HCT116 (cell line): ENCODE measurements around the gene NIFK. TPM values are rescaled to one million over a fixed set of nuclear protein-coding genes. Genes with fewer than 3 reads are reported as not detected.
"Not testable (repeated sequence)": the region's sequence is repeated elsewhere in the genome, so short reads cannot be mapped to it uniquely, and the experiment has no call there.

Source experiments
- ATAC-seq: fragments of 200-7000 bp; cut with Tn5 transposase; 2 replicates; pipeline ENCODE4 v1.9.1; 2020; ENCODE audit warnings: mild to moderate bottlenecking, moderate library complexity
- BruUV-seq: library from RNA; stranded (reverse); fragments of 400-500 nt; replicated peaks from 2 replicates; lab custom pipeline; 2021; lab: Mats Ljungman, UMichigan
- CTCF ChIA-PET: fragments of 300-600 bp; sonication (Branson Sonifier 250); formaldehyde crosslinking; loops from one replicate; lab custom pipeline; 2021; ENCODE audit warnings: antibody characterized with exemption; lab: Charles Lee
- POLR2A ChIA-PET: fragments of 300-600, 350-600 bp; sonication (Branson Sonifier 250); formaldehyde crosslinking; loops from one replicate; lab custom pipeline; 2021; ENCODE audit warnings: antibody characterized with exemption; lab: Charles Lee
- RAD21 ChIA-PET, 2 experiments: fragments of 300-600 bp; sonication (Branson Sonifier 250); formaldehyde crosslinking; loops; one replicate each; lab custom pipeline; 2023; ENCODE audit warnings: low total read pairs in 2 of 2; ENCODE audit not compliant: uncharacterized antibody in 2 of 2, unreplicated experiment in 2 of 2, low non-redundant PET in 1 of 2; lab: Charles Lee
- DNase-seq: peaks from one replicate; pipeline ENCODE4 v3.0.0-alpha.2; 2010; ENCODE audit warnings: low read depth, low spot score
- H2AFZ ChIP-seq: fragments of 200-600 bp; shearing (Covaris generic), sonication (generic); 2 replicates; pipeline ENCODE4 v1.6.1; 2017; ENCODE audit warnings: low read depth, mixed run types, mixed read lengths, antibody characterized with exemption, low read length; ENCODE audit not compliant: poor library complexity, severe bottlenecking
- H3K27ac ChIP-seq: 2 replicates; pipeline ENCODE4 v1.5.1; 2012; ENCODE audit warnings: low read depth, low read length
- H3K27me3 ChIP-seq: fragments of 200-600 bp; sonication (generic); 2 replicates; pipeline ENCODE4 v1.6.1; 2016; ENCODE audit warnings: mixed run types, low read length, mixed read lengths; ENCODE audit not compliant: insufficient read depth
- H3K36me3 ChIP-seq, 2 experiments: fragments of 200-500 bp in 1 of 2; fragments of 200-600 bp in 1 of 2; sonication (Bioruptor generic) in 1 of 2; sonication (generic) in 1 of 2; 2 replicates each; pipeline versions ENCODE4 v1.5.1 to v1.6.1; 2014 to 2016; ENCODE audit warnings: low read length in 2 of 2, inconsistent platforms in 1 of 2, mixed read lengths in 1 of 2, mixed run types in 1 of 2; ENCODE audit not compliant: insufficient read depth in 2 of 2, control insufficient read depth in 1 of 2
- H3K4me1 ChIP-seq, 2 experiments: fragments of 200-600 bp in 1 of 2; sonication (generic) in 1 of 2; 2 replicates each; pipeline versions ENCODE4 v1.5.1 to v1.6.1; 2012 to 2017; ENCODE audit warnings: low read length in 2 of 2, inconsistent platforms in 1 of 2, mild to moderate bottlenecking in 1 of 2, mixed read lengths in 1 of 2, mixed run types in 1 of 2, moderate library complexity in 1 of 2; ENCODE audit not compliant: insufficient read depth in 2 of 2, control insufficient read depth in 1 of 2
- H3K4me2 ChIP-seq: fragments of 200-600 bp; sonication (generic); 2 replicates; pipeline ENCODE4 v1.6.1; 2017; ENCODE audit warnings: mixed run types, low read length, mixed read lengths
- H3K4me3 ChIP-seq, 2 experiments: fragments of 200-600 bp in 1 of 2; sonication (generic) in 1 of 2; replicated peaks in 1 of 2; 2 replicates each; pipeline ENCODE4 v1.5.1; 2011 to 2016; ENCODE audit warnings: low read length in 2 of 2, control low read depth in 1 of 2, low read depth in 1 of 2, mild to moderate bottlenecking in 1 of 2, mixed read lengths in 1 of 2, mixed run types in 1 of 2
- H3K79me2 ChIP-seq: fragments of 200-600 bp; sonication (generic); 2 replicates; pipeline ENCODE4 v1.6.1; 2017; ENCODE audit warnings: mild to moderate bottlenecking, mixed run types, low read length, moderate library complexity, mixed read lengths; ENCODE audit not compliant: insufficient read depth
- H3K9ac ChIP-seq: fragments of 200-600 bp; sonication (generic); 2 replicates; pipeline ENCODE4 v1.6.1; 2016; ENCODE audit warnings: low read length, mixed read lengths
- H3K9me2 ChIP-seq: fragments of 200-600 bp; sonication (generic), shearing (Covaris generic); 2 replicates; pipeline ENCODE4 v1.6.1; 2017; ENCODE audit warnings: mixed run types, mild to moderate bottlenecking, moderate library complexity; ENCODE audit not compliant: insufficient read depth
- H3K9me3 ChIP-seq, 2 experiments: fragments of 200-500 bp in 1 of 2; fragments of 200-600 bp in 1 of 2; sonication (Bioruptor generic) in 1 of 2; sonication (generic) in 1 of 2; 2 replicates each; pipeline ENCODE4 v1.6.1; 2014 to 2017; ENCODE audit warnings: low read length in 2 of 2, mixed read lengths in 2 of 2, inconsistent platforms in 1 of 2, low read depth in 1 of 2, mild to moderate bottlenecking in 1 of 2, mixed run types in 1 of 2, moderate library complexity in 1 of 2; ENCODE audit not compliant: control insufficient read depth in 1 of 2, insufficient read depth in 1 of 2
- H4K20me1 ChIP-seq: fragments of 200-600 bp; sonication (generic), shearing (Covaris generic); 2 replicates; pipeline ENCODE4 v1.6.1; 2017; ENCODE audit warnings: mixed run types, mild to moderate bottlenecking, moderate library complexity; ENCODE audit not compliant: insufficient read depth
- ATF3 ChIP-seq: IDR thresholded peaks from 2 replicates; pipeline ENCODE4 v1.6.1; 2012
- CBX3 ChIP-seq: IDR thresholded peaks from 2 replicates; pipeline ENCODE4 v1.6.1; 2012; ENCODE audit warnings: low read depth
- EZH2 ChIP-seq: fragments of 200-600 bp; sonication (generic); IDR thresholded peaks from 2 replicates; pipeline ENCODE4 v1.6.1; 2017; ENCODE audit warnings: antibody characterized with exemption, mixed run types
- EZH2phosphoT487 ChIP-seq: fragments of 200-600 bp; IDR thresholded peaks from 2 replicates; pipeline ENCODE4 v1.6.1; 2018; ENCODE audit warnings: antibody characterized with exemption, borderline replicate concordance
- RAD21 ChIP-seq: IDR thresholded peaks from 2 replicates; pipeline ENCODE4 v1.6.1; 2012; ENCODE audit warnings: low read depth, mild to moderate bottlenecking
- SRF ChIP-seq: IDR thresholded peaks from 2 replicates; pipeline ENCODE4 v1.6.1; 2012; ENCODE audit warnings: low read depth
- intact Hi-C: fragments of 100-400 bp; cut with micrococcal nuclease; formaldehyde crosslinking; loops from 2 replicates; pipeline ENCODE4 v1.10.0; 2022
- total RNA-seq: library from RNA; stranded (reverse); gene quantifications from one replicate; pipeline ENCODE4 v1.2.1, GENCODE V29; 2021; ENCODE audit not compliant: unreplicated experiment
- TF ChIP-seq, protein P1 (sequence below): IDR thresholded peaks from 2 replicates; pipeline ENCODE4 v1.6.1; 2011; ENCODE audit warnings: mild to moderate bottlenecking, low read length, moderate library complexity; ENCODE audit not compliant: insufficient replicate concordance; ENCODE audit errors: extremely low read depth

Gene NIFK
- total RNA-seq, 1 experiment from 2014 or later = 93.2 TPM

GRCh38 chr2:121694398-121695170, 42.1 kb downstream of the NIFK start:
- H2AFZ ChIP-seq = no peak overlapping the region

DNA sequence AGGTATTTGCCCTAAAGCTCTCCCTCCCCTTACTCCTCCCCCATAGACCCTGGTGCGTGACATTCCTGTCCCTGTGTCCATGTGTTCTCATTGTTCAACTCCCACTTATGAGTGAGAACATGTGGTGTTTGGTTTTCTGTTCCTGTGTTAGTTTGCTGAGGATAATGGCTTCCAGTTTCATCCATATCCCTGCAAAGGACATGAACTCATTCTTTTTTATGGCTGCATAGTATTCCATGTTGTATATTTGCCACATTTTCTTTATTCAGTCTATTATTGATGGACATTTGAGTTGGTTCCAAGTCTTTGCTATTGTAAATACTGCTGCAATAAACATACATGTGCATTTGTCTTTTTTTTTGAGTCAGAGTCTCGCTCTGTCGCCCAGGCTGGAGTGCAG, 46.1 kb downstream of the NIFK start:
- ATAC-seq, H3K4me2 ChIP-seq, intact Hi-C loops, H3K9me2 ChIP-seq, H3K27me3 ChIP-seq, H3K27ac ChIP-seq, H2AFZ ChIP-seq, H3K9me3 ChIP-seq, H3K4me1 ChIP-seq, RAD21 ChIA-PET, H3K9ac ChIP-seq, H4K20me1 ChIP-seq, H3K4me3 ChIP-seq, BruUV-seq, H3K36me3 ChIP-seq, CTCF ChIA-PET, H3K79me2 ChIP-seq, DNase-seq: not testable (repeated sequence)
- POLR2A ChIA-PET = interaction anchor here (2.7 kb wide), 1 partner anchor 9 kb away, joined by 6 read pairs; no protein-coding TSS in a partner anchor

More at GRCh38 chr2:121694398-121695170, 42.1 kb downstream of the NIFK start:
- H3K9me3 ChIP-seq = no peaks in the 10 kb centered on the region
- H3K4me2 ChIP-seq = no peak overlapping the region
- BruUV-seq = no TSS peak
- no peaks in the 10 kb centered on the region for H3K79me2 ChIP-seq
- DNase-seq (no peak), ATAC-seq (no peak)
- H3K4me3 ChIP-seq = no peak overlapping the region
- intact Hi-C loops = no loop called here
- no peaks in the 10 kb centered on the region for H3K27me3 ChIP-seq
- H3K36me3 ChIP-seq = no peaks in the 10 kb centered on the region
- H3K27ac ChIP-seq = no peak overlapping the region
- H3K9ac ChIP-seq = no peak overlapping the region
- peaks cover 22 to 30% of the 10 kb centered on the region in 2 experiments for H3K4me1 ChIP-seq
- H4K20me1 ChIP-seq = no peaks in the 10 kb centered on the region
- ChIA-PET POLR2A (interaction anchor here (0.6 kb wide), 1 partner anchor 66 kb away, joined by 3 read pairs; no protein-coding TSS in a partner anchor), CTCF (interaction anchor here (0.9 kb wide), 1 partner anchor 133 kb away, joined by 3 read pairs; no protein-coding TSS in a partner anchor), RAD21 (no interaction called here)
- TF ChIP-seq, protein P1, sequence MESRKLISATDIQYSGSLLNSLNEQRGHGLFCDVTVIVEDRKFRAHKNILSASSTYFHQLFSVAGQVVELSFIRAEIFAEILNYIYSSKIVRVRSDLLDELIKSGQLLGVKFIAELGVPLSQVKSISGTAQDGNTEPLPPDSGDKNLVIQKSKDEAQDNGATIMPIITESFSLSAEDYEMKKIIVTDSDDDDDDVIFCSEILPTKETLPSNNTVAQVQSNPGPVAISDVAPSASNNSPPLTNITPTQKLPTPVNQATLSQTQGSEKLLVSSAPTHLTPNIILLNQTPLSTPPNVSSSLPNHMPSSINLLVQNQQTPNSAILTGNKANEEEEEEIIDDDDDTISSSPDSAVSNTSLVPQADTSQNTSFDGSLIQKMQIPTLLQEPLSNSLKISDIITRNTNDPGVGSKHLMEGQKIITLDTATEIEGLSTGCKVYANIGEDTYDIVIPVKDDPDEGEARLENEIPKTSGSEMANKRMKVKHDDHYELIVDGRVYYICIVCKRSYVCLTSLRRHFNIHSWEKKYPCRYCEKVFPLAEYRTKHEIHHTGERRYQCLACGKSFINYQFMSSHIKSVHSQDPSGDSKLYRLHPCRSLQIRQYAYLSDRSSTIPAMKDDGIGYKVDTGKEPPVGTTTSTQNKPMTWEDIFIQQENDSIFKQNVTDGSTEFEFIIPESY = no peak
- TF ChIP-seq ATF3 (no peak), EZH2 (no peak), EZH2phosphoT487 (no peak), CBX3 (no peak), SRF (no peak), RAD21 (no peak)
- H3K9me2 ChIP-seq = no peaks in the 10 kb centered on the region
